Heart left ventricle (tissue), 16 donors: ENCODE measurements around the gene ACSBG1. TPM values are rescaled to one million over a fixed set of nuclear protein-coding genes. Genes with fewer than 3 reads are reported as not detected.

Source experiments
- ATAC-seq, 4 donors: fragments of 200-7000 bp; cut with Tn5 transposase; one replicate each; pipeline ENCODE4 v1.9.1; 2020 to 2022; ENCODE audit warnings: moderate library complexity in 4 of 4, mild to moderate bottlenecking in 3 of 4, moderate number of reproducible peaks in 1 of 4
- DNase-seq, 5 donors: peaks; one replicate each; pipeline ENCODE4 v3.0.0-alpha.2; 2020
- H3K27ac ChIP-seq, 12 donors: fragments of 200-600 bp; sonication (generic) in 4 of 12; one replicate each; pipeline versions ENCODE4 v1.5.0 to v1.8.0; 2016 to 2022; ENCODE audit warnings: mild to moderate bottlenecking in 2 of 12
- H3K27me3 ChIP-seq, 9 donors: fragments of 200-600 bp; sonication (generic) in 2 of 9; one replicate each; pipeline versions ENCODE4 v1.5.1 to v1.8.0; 2016 to 2022; ENCODE audit warnings: mild to moderate bottlenecking in 3 of 9
- H3K36me3 ChIP-seq, 9 donors: fragments of 200-600 bp; sonication (generic) in 2 of 9; one replicate each; pipeline versions ENCODE4 v1.5.0 to v1.8.0; 2018 to 2022; ENCODE audit warnings: mild to moderate bottlenecking in 2 of 9
- H3K4me1 ChIP-seq, 12 donors: fragments of 200-600 bp; sonication (generic) in 4 of 12; one replicate each; pipeline versions ENCODE4 v1.5.0 to v1.8.0; 2016 to 2022; ENCODE audit warnings: mild to moderate bottlenecking in 3 of 12
- H3K4me3 ChIP-seq, 12 donors: fragments of 200-600 bp; sonication (generic) in 4 of 12; one replicate each; pipeline versions ENCODE4 v1.5.0 to v1.8.0; 2017 to 2022; ENCODE audit warnings: mild to moderate bottlenecking in 9 of 12, moderate library complexity in 4 of 12
- H3K9me3 ChIP-seq, 12 donors: fragments of 200-600 bp; sonication (generic) in 4 of 12; one replicate each; pipeline versions ENCODE4 v1.5.0 to v1.8.0; 2016 to 2022; ENCODE audit warnings: mild to moderate bottlenecking in 1 of 12
- POLR2A ChIP-seq, 2 donors: fragments of 450-650 bp; IDR thresholded peaks; one replicate each; pipeline ENCODE4 v1.6.1; 2017; ENCODE audit warnings: antibody characterized with exemption in 2 of 2, mild to moderate bottlenecking in 2 of 2, moderate library complexity in 2 of 2
- WGBS, 4 donors: extraction: QIAGEN DNeasy Blood & Tissue Kit in 2 of 4; methylation state at CpG; one replicate each; pipeline versions ENCODE4 v1.1.5 to v1.1.7; 2013 to 2018; 5-methylcytosine and 5-hydroxymethylcytosine counted together
- intact Hi-C, 10 donors: fragments of 100-400 bp; cut with DNase I; formaldehyde crosslinking; loops; one replicate each; pipeline versions ENCODE4 v1.11.1 to v1.14.2; 2022
- polyA plus RNA-seq, 2 donors: library from polyadenylated mRNA; stranded (reverse); fragments of 200-250 nt; gene quantifications; one replicate each; pipeline ENCODE4 v1.2.3, GENCODE V29; 2013
- total RNA-seq, 9 donors: library from RNA; depleted of rRNA in 2 of 9; stranded (reverse); fragments of >200 nt in 2 of 9; fragmentation: NEBNext Ultra II Directional in 3 of 9; extraction: Animal tissue kit (Norgen Biotek cat#: 25700) in 3 of 9; gene quantifications; one replicate each; pipeline versions ENCODE4 v1.1.0 to v1.2.4, GENCODE V29; 2016 to 2023
- TF ChIP-seq, protein P1 (sequence below), 12 donors: fragments of 200-600 bp; sonication (generic) in 4 of 12; IDR thresholded peaks; one replicate each; pipeline versions ENCODE4 v1.5.0 to v1.8.0; 2018 to 2022; ENCODE audit warnings: antibody characterized with exemption in 12 of 12, mild to moderate bottlenecking in 5 of 12
- donor health status: ischemic (EF 13 %, LVEDD 7.1; RV severe dilation, severe dysfunction).
- donor health status: healthy with polysubstance abuse.
- donor health status: DM: no; HTN: yes; CAD: no.
- donor health status: DM: no; HTN: no; CAD: no.
- donor health status: ischemic (EF 25% LVEDD 6.9; RV normal size, moderate dysfunction).
- donor health status: ischemic (EF 25% LVEDD 5.7; RV mildly dilated, moderate dysfunction).
- donor health status: healthy.
- donor health status: DM: yes; HTN: yes; CAD: no.
- donor health status: ischemic (EF 35%, LVEDD 5.7; RV mildly dilated, moderate dysfunction).
- donor health status: nonischemic (EF 11% LVEDD 7.7; RV severe dilation, severe dysfunction).
- donor health status: DM: yes; HTN: yes; CAD: no.
- donor health status: PGD.
- donor health status: ischemic (EF 29% LVEDD 5.4; RV normal size, mild dysfunction).
- donor health status: nonischemic (EF 23%, LVEDD 6.1; RV moderate dilation, normal function).

Gene ACSBG1
- total and polyA plus RNA-seq, 11 donors, result 0.05 to 1.2 (median 0.16) TPM; not detected in 5

DNA sequence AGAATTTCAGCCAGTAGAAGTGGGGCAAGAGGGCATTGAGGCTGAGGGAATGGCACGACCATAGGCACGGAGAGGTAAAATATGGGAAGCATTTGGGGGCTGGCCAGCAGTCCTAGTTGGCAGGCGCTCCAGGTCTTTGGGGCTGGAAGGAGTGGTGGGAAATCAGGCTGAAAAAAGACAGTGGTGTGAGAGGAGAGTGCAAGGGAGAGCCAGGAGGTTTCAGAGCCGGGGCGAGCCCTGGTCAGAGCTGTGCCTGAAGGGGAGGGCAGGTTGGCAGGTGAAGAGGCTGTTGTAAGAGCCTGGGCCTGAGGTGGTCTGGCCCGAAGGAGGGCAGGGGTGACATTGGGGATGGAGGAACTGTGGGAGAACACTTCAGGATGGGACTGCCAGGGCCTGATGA, 86.8 kb downstream of the ACSBG1 start:
- ATAC-seq (peak; percentile 25 to 51 (median 40)), DNase-seq (peak; percentile 41 to 71 (median 48))
- WGBS, 4 donors, result 55 to 71% (median 60%) methylated on average over 6 of the region's 6 CpGs
- Histone ChIP-seq H3K27ac (peak overlapping the region in 10 of 12 donors; percentile 3 to 86 (median 49)), H3K4me1 (peaks cover 0 to 44% (median 25%) of the 10 kb centered on the region in 12 donors), H3K9me3 (no peaks in the 10 kb centered on the region), H3K27me3 (no peaks in the 10 kb centered on the region), H3K4me3 (no peak overlapping the region), H3K36me3 (no peaks in the 10 kb centered on the region)
- TF ChIP-seq, protein P1, sequence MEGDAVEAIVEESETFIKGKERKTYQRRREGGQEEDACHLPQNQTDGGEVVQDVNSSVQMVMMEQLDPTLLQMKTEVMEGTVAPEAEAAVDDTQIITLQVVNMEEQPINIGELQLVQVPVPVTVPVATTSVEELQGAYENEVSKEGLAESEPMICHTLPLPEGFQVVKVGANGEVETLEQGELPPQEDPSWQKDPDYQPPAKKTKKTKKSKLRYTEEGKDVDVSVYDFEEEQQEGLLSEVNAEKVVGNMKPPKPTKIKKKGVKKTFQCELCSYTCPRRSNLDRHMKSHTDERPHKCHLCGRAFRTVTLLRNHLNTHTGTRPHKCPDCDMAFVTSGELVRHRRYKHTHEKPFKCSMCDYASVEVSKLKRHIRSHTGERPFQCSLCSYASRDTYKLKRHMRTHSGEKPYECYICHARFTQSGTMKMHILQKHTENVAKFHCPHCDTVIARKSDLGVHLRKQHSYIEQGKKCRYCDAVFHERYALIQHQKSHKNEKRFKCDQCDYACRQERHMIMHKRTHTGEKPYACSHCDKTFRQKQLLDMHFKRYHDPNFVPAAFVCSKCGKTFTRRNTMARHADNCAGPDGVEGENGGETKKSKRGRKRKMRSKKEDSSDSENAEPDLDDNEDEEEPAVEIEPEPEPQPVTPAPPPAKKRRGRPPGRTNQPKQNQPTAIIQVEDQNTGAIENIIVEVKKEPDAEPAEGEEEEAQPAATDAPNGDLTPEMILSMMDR (IDR thresholded peaks at IDR 0.05), result no peak
- no peak for TF ChIP-seq POLR2A (IDR thresholded peaks at IDR 0.05)
- intact Hi-C loops, result no loop called here

DNA sequence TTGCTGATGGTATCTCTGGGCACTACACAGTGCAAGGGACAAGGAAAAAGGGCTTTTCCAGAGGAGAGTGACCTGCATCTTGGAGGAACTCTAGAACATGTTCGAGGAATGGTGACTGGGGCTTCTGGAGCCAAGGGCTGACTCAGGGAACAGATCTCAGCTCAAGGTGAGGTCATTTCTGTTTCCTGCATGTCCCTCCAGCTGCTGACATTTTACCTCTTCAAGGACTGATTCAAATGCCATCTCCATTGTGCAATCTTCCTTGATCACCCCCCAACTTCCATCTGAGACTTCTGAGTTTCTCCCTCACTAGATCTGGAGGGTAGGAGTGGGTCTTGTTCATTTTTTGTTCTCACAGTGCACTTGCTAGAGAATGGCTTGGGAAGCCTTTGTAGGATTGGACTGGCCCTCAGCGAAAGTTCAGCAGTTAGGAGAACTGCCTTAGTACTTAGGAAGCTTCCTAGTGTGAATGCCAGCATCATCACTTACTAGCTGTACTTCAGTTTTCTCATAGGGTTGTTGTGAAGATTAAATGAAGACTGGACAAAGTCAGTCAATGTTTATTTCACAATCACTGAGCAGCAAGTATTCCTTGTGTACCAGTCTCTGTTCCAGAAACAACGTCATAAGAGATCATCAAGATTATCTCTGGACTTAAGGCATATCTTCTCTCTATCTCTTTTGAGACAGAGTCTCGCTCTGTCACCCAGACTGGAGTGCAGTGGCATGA, 87.8 kb downstream of the ACSBG1 start:
- H3K4me3 ChIP-seq, result no peak overlapping the region
- H3K36me3 ChIP-seq, result no peaks in the 10 kb centered on the region
- no peaks in the 10 kb centered on the region for H3K27me3 ChIP-seq
- TF ChIP-seq, protein P1 (IDR thresholded peaks at IDR 0.05), result no peak
- no peak for TF ChIP-seq POLR2A (IDR thresholded peaks at IDR 0.05)
- peak overlapping the region in 6 of 12 donors; percentile 29 to 86 (median 42) for H3K27ac ChIP-seq
- DNase-seq, result no peak
- intact Hi-C loops, result no loop called here
- peaks cover 0 to 38% (median 25%) of the 10 kb centered on the region in 12 donors for H3K4me1 ChIP-seq
- no peak for ATAC-seq
- H3K9me3 ChIP-seq, result no peaks in the 10 kb centered on the region
- WGBS, 4 donors, result 83 to 90% (median 84%) methylated on average over 4 of the region's 4 CpGs

DNA sequence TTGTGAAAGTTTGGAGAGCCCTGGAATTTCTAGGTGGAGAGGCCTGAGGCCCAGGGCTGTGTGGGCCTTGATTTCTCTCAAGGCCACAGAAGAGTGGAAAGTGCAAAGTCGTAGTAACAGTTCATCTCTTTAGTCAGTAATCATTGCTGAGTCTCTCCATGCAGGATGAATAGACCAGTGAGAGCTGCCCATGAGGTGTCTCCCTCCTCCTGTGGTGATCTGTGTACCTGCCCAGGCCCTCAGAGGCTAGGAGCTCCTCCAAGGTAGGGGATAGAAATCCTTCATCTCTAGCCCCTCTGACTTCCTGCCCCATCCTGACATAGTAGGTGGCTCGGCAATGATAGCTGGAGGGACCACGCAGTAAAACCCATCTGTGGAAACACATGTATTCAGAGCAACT, 92.0 kb downstream of the ACSBG1 start:
- TF ChIP-seq, protein P1 (IDR thresholded peaks at IDR 0.05), result no peak
- no peak for TF ChIP-seq POLR2A (IDR thresholded peaks at IDR 0.05)
- peaks cover 0 to 5% (median 0%) of the 10 kb centered on the region in 12 donors for H3K4me1 ChIP-seq
- ATAC-seq, result no peak
- H3K36me3 ChIP-seq, result no peaks in the 10 kb centered on the region
- intact Hi-C loops, result no loop called here
- DNase-seq, result no peak
- H3K27me3 ChIP-seq, result no peaks in the 10 kb centered on the region
- WGBS, 4 donors, result 93 to 95% (median 93%) methylated on average over 3 of the region's 3 CpGs
- H3K4me3 ChIP-seq, result no peak overlapping the region
- no peak overlapping the region for H3K27ac ChIP-seq
- H3K9me3 ChIP-seq, result no peaks in the 10 kb centered on the region

DNA sequence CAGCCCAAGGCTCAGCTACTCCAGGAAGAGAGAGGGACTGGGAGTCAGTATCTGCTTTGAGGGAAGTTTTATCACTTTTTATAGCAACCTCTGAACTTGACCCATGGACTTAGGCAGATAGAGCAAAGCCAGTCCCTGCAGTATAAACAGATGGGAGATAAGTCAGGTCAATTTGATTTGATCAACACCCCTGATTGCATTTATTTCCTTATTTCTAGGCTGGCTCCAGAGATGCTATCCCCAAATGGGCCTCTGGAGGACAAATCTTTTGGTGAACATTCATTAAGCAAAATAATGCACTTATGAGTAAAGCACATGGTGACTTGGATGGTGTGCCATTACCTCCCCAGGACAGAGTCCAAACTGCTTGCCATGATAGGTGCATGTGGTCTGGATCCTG, 94.1 kb downstream of the ACSBG1 start:
- no peak overlapping the region for H3K4me3 ChIP-seq
- H3K4me1 ChIP-seq, result no peaks in the 10 kb centered on the region
- DNase-seq (no peak), ATAC-seq (no peak)
- TF ChIP-seq, protein P1 (IDR thresholded peaks at IDR 0.05), result no peak
- TF ChIP-seq POLR2A (IDR thresholded peaks at IDR 0.05), result no peak
- H3K27ac ChIP-seq, result no peak overlapping the region
- no peaks in the 10 kb centered on the region for H3K27me3 ChIP-seq
- no peaks in the 10 kb centered on the region for H3K9me3 ChIP-seq
- H3K36me3 ChIP-seq, result no peaks in the 10 kb centered on the region
- intact Hi-C loops, result no loop called here
